SU-DHL-6 (cell line): ENCODE measurements around the gene ZNF701.

Experiments used
- EZH2phosphoT487 ChIP-seq: fragments of 200-600 bp; sonication (generic), shearing (Covaris generic); conservative IDR thresholded peaks from 2 replicates; pipeline ENCODE4 v1.6.1; 2018; ENCODE audit warnings: mild to moderate bottlenecking, antibody characterized with exemption, low read length, moderate library complexity, mixed read lengths
- TF ChIP-seq, protein P1 (sequence below): fragments of 200-600 bp; sonication (generic); IDR thresholded peaks from one replicate; pipeline ENCODE4 v1.5.1; 2017; ENCODE audit warnings: antibody characterized with exemption, mild to moderate bottlenecking, low read length, moderate library complexity; ENCODE audit not compliant: insufficient read depth, poor library complexity, severe bottlenecking

GRCh38 chr19:52626915-52627314, 56.8 kb downstream of the ZNF701 start:
- no peak for TF ChIP-seq EZH2phosphoT487
- TF ChIP-seq, protein P1, sequence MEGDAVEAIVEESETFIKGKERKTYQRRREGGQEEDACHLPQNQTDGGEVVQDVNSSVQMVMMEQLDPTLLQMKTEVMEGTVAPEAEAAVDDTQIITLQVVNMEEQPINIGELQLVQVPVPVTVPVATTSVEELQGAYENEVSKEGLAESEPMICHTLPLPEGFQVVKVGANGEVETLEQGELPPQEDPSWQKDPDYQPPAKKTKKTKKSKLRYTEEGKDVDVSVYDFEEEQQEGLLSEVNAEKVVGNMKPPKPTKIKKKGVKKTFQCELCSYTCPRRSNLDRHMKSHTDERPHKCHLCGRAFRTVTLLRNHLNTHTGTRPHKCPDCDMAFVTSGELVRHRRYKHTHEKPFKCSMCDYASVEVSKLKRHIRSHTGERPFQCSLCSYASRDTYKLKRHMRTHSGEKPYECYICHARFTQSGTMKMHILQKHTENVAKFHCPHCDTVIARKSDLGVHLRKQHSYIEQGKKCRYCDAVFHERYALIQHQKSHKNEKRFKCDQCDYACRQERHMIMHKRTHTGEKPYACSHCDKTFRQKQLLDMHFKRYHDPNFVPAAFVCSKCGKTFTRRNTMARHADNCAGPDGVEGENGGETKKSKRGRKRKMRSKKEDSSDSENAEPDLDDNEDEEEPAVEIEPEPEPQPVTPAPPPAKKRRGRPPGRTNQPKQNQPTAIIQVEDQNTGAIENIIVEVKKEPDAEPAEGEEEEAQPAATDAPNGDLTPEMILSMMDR: no peak
